IPS-20b (cell line): Measurements from ENCODE around the gene TRMT61A.

Experiments
- H3K27ac ChIP-seq: one replicate; pipeline ENCODE4 v1.5.1; 2013; ENCODE audit warnings: low read length
- H3K27me3 ChIP-seq: 2 replicates; pipeline ENCODE4 v1.6.1; 2013; ENCODE audit warnings: mild to moderate bottlenecking, low read length, inconsistent platforms; ENCODE audit not compliant: insufficient read depth
- H3K36me3 ChIP-seq: 2 replicates; pipeline ENCODE4 v1.6.1; 2013; ENCODE audit warnings: low read depth, mild to moderate bottlenecking, inconsistent platforms, low read length, moderate library complexity; ENCODE audit not compliant: insufficient read depth
- H3K4me1 ChIP-seq: 2 replicates; pipeline ENCODE4 v1.6.1; 2013; ENCODE audit warnings: mild to moderate bottlenecking, control low read depth, inconsistent platforms, low read length, moderate library complexity; ENCODE audit not compliant: insufficient read depth
- H3K4me3 ChIP-seq: 2 replicates; pipeline ENCODE4 v1.5.1; 2013; ENCODE audit warnings: mild to moderate bottlenecking, low read length, inconsistent platforms
- H3K9ac ChIP-seq: 2 replicates; pipeline ENCODE4 v1.6.1; 2013; ENCODE audit warnings: low read depth, mild to moderate bottlenecking, inconsistent platforms, low read length, moderate library complexity
- H3K9me3 ChIP-seq: 2 replicates; pipeline ENCODE4 v1.6.1; 2013; ENCODE audit warnings: mild to moderate bottlenecking, low read depth, low read length, inconsistent platforms; ENCODE audit not compliant: insufficient read depth

The TRMT61A gene

DNA sequence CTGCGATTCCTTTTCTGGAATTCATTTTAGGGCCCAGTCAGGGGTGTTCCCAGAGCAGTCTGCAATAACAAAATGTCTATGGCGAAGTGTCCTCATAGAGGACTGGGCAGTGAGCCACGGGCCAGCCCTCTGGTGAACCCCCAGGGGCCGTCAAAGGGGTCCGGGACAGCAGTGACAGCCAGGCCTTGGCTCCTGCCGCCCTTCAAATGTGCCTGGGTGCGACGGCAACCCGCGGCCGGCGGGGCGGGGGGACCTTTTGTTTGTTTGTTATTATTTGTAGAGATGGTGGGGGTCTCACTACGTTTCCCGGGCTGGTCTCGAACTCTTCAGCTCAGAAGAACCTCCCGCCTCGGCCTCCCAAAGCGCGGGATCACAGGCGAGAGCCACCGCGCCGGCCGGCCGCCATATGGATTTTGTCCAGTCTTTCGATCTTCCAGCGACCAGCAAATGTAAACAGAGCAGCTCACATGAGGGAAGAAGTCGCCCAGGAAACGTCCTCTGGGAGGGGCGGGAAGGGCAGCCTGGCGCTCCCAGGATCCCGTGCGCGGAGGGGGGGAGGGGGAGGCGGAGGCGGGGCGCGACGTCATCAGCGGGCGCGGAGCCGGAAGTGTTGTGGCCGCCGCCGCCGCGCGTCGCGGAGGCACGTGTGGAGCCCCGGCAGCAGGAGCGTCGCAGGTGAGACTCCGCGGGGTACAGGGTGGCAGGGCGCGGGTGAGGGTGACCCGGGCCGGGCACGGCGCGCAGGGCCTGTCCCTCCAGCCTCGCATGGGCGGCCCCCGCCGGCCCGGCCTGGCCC, at the start of gene TRMT61A:
TSS of gene TRMT61A (plus strand) at position 610 of the 796 bp plus-strand sequence. CDS start 783 bp downstream, outside the sequence.
- no peaks in the 10 kb centered on the region for H3K9me3 ChIP-seq
- peak within 1 kb of the TSS; percentile 87 for H3K9ac ChIP-seq
- peak within 1 kb of the TSS; percentile 18 for H3K27ac ChIP-seq
- H3K4me1 ChIP-seq, result peaks cover 4% of the 10 kb centered on the region; the same call in 1 of the 2 replicates
- peaks cover 18% of the 10 kb centered on the region for H3K27me3 ChIP-seq
- peaks cover 11% of the 10 kb centered on the region for H3K36me3 ChIP-seq
- H3K4me3 ChIP-seq, result peak within 1 kb of the TSS; percentile 96

DNA sequence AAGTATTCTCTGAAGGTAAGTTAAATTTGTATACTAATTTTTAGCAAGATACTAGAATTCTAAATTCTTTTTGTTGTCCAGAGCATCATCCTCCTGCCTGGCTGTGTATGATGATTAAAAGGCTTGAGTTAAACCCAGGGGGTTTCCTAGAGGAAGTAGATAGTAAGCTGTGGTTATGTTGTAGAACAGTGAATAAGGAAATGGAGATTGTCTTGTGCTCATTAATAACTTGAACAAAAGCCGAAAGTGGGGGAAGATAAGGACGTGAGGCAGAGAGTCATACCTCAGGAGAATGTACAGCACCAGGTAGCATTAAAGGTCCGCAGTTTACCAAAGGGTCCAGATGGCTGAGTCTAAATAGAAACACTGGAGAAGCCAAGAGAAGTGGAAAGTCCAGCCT, 48.4 kb upstream of the TRMT61A start:
- no peaks in the 10 kb centered on the region for H3K27me3 ChIP-seq
- H3K9me3 ChIP-seq, result no peaks in the 10 kb centered on the region
- no peak overlapping the region for H3K9ac ChIP-seq
- H3K4me3 ChIP-seq, result no peak overlapping the region
- H3K4me1 ChIP-seq, result no peaks in the 10 kb centered on the region
- no peak overlapping the region for H3K27ac ChIP-seq
- H3K36me3 ChIP-seq, result peaks cover 71% of the 10 kb centered on the region

DNA sequence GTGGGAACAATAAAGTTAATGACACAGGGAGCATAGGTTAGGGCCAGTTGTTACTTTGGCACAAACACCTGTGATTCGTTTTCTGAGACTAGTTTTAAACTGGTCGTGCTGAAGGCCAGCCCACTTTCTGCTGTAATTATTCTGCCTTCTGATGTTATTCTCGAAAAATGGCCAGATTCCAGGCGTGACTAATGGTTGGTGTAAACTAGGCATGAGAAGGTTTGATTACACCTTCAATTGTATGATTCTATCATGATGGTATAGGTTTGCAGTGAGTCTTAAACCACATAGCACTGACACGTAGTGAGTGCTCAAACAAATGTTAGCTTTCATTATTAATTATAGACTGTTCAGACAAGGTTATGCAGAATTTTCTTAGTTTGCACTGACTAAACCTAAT, 45.4 kb upstream of the TRMT61A start:
- Histone ChIP-seq H3K4me3 (no peak overlapping the region), H3K9me3 (no peaks in the 10 kb centered on the region), H3K9ac (no peak overlapping the region), H3K36me3 (peaks cover 56% of the 10 kb centered on the region), H3K27ac (no peak overlapping the region), H3K4me1 (no peaks in the 10 kb centered on the region), H3K27me3 (no peaks in the 10 kb centered on the region)

DNA sequence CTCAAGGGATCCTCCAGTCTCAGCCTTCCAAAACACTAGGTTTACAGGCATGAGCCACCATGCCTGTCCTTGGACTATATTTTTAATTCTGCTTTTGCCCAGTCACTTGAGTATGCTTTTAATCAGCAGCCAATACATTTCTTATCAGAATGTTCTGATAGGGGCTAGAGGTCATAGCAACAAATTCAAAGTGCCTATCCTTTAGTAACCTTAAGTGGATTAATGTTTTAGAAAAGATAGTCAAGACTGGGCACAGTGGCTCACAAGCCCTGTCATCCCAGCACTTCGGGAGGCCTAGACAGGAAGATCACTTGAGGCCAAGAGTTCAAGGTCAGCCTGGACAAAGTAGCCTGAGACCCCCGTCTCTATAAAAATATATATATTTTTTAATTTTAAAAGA, 43.5 kb upstream of the TRMT61A start:
- no peaks in the 10 kb centered on the region for H3K9me3 ChIP-seq
- no peak overlapping the region for H3K4me3 ChIP-seq
- no peaks in the 10 kb centered on the region for H3K4me1 ChIP-seq
- no peak overlapping the region for H3K27ac ChIP-seq
- H3K27me3 ChIP-seq, result no peaks in the 10 kb centered on the region
- H3K36me3 ChIP-seq, result peaks cover 56% of the 10 kb centered on the region
- H3K9ac ChIP-seq, result no peak overlapping the region

DNA sequence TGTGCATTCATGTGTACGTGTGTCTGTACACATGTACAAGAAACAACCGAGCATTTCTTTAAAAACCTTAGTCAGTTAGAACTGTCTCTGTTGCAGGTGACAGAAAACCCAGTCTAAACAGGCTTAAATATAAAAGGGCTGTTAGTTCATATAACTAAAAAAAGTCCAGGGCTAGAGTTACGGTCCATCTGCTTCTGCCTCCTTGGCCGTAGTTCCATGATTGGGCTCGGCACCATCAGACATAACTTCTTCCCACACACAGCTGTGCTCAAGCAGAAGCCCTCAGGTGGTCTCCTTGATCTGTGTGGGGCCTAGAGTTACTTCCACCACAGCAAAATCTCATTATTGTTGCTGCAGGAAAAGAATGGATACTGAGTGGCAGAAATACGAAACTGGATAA, 40.9 kb upstream of the TRMT61A start:
- no peak overlapping the region for H3K27ac ChIP-seq
- H3K9ac ChIP-seq, result no peak overlapping the region
- H3K36me3 ChIP-seq, result peaks cover 59% of the 10 kb centered on the region
- H3K4me1 ChIP-seq, result no peaks in the 10 kb centered on the region
- H3K27me3 ChIP-seq, result no peaks in the 10 kb centered on the region
- H3K4me3 ChIP-seq, result no peak overlapping the region
- H3K9me3 ChIP-seq, result no peaks in the 10 kb centered on the region

DNA sequence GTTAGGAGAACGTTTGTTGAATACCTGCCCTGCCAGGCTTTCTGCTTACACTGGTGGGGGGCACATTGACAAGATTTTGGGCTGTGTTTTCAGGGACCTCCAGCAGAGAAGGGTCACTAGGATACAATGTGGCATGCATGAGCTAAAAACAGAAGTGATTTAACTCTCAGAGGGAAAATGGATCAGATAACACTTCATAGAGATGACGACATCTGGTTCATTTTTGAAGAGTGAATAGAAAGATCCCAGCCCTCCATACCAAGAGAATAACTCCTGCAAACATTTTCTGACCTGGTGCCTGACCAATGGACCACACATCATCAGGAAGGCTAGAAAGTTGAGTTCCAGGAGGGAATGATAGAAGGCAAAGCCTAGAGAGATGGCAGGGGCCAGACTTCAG, 40.0 kb upstream of the TRMT61A start:
- Histone ChIP-seq H3K4me1 (no peaks in the 10 kb centered on the region), H3K27ac (no peak overlapping the region), H3K9me3 (no peaks in the 10 kb centered on the region), H3K27me3 (no peaks in the 10 kb centered on the region), H3K9ac (no peak overlapping the region), H3K36me3 (peaks cover 55% of the 10 kb centered on the region), H3K4me3 (no peak overlapping the region)

DNA sequence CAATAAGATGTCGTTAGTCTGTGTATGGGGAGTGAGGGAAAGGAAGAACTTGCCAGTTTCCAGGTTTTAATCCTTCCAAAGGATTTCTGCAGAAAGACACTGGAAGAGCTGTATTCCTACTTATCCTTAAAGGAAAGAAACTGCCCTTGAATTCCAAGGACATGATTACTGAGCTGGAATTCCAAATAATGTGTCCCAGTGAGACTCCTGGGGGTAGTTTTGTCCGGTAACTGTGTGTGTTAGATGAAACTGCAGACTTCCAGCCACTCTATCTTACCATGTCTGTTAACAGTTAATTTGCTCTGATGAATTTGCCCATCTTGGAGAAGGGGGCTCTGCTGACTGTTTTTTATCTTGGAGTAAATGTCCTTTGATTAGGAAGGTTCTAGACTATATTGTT, 39.4 kb upstream of the TRMT61A start:
- Histone ChIP-seq H3K4me3 (no peak overlapping the region), H3K36me3 (peaks cover 58% of the 10 kb centered on the region), H3K9ac (no peak overlapping the region), H3K4me1 (no peaks in the 10 kb centered on the region), H3K27ac (no peak overlapping the region), H3K27me3 (no peaks in the 10 kb centered on the region), H3K9me3 (no peaks in the 10 kb centered on the region)

DNA sequence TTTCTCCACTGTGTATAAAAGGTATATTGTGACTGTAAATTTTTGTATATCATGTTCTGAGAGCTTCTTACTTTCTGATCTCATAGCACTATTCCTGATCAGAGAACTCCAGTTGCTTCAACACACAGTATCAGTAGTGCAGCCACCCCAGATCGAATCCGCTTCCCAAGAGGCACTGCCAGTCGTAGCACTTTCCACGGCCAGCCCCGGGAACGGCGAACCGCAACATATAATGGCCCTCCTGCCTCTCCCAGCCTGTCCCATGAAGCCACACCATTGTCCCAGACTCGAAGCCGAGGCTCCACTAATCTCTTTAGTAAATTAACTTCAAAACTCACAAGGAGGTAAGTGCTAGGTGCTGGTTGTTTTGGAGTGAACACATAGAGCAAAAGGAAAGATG, 37.3 kb upstream of the TRMT61A start:
- H3K27ac ChIP-seq, result no peak overlapping the region
- H3K9me3 ChIP-seq, result no peaks in the 10 kb centered on the region
- H3K4me1 ChIP-seq, result no peaks in the 10 kb centered on the region
- no peaks in the 10 kb centered on the region for H3K27me3 ChIP-seq
- H3K9ac ChIP-seq, result no peak overlapping the region
- H3K36me3 ChIP-seq, result peaks cover 74% of the 10 kb centered on the region
- no peak overlapping the region for H3K4me3 ChIP-seq

DNA sequence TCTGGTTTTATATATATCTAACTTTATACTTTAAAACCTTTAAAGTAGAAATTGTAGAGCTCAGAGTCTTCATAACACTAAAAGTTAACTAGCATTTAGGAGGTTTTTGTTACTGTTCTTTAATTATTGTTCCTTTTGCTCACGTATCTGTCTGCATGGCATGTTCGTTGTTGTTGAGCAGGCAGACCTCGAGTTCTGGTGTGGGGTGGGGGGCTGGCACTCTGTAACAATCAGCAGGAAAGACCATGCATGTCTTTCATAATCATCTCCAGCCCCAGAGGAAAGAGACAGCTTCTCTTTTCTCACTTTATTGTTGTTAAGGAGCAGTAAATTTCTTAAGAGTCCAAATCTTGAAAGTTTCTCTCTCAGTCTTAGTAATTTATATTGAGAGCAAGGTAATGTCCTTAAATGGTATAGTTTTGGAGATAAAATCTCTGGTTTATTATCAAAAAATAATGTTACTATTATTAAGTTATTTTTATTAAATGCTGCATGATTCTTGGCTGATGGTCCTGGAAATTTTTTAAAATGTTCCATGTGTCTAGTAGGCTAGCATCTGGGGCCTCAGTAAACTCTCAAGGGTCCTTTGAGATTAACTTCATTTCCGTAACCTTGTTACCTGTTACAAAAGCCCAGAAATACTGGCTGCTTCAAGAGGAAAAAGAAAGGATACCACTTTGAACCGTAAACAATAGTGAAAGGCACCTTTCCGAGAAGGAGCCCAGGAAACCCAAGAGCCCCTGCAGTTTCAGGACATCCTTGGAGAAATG, 36.7 kb upstream of the TRMT61A start:
- Histone ChIP-seq H3K4me3 (no peak overlapping the region), H3K27ac (no peak overlapping the region), H3K9ac (no peak overlapping the region), H3K27me3 (no peaks in the 10 kb centered on the region), H3K36me3 (peaks cover 76% of the 10 kb centered on the region), H3K9me3 (no peaks in the 10 kb centered on the region), H3K4me1 (no peaks in the 10 kb centered on the region)

DNA sequence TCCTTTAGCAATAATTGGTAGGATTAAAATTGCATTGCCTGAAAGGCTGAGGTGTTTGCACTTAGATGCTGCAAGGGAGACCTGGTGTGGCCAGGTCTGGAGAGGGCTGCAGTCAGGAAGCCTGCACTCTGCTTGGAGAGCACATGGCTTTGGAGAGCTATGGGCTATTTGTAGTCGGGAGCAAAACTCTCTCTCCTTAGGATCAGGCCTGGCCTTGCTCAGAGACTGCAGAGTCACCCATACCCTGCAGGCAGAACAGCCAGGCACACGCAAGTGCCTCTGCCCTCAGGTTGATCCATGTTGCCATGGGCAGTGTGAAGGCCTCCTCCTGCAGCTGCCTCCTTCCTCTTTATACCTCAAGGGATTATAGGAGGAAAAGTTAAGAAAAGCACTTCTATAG, 33.1 kb upstream of the TRMT61A start:
- Histone ChIP-seq H3K4me1 (no peaks in the 10 kb centered on the region), H3K27me3 (no peaks in the 10 kb centered on the region), H3K36me3 (peaks cover 67% of the 10 kb centered on the region), H3K27ac (no peak overlapping the region), H3K9ac (no peak overlapping the region), H3K4me3 (no peak overlapping the region), H3K9me3 (no peaks in the 10 kb centered on the region)

DNA sequence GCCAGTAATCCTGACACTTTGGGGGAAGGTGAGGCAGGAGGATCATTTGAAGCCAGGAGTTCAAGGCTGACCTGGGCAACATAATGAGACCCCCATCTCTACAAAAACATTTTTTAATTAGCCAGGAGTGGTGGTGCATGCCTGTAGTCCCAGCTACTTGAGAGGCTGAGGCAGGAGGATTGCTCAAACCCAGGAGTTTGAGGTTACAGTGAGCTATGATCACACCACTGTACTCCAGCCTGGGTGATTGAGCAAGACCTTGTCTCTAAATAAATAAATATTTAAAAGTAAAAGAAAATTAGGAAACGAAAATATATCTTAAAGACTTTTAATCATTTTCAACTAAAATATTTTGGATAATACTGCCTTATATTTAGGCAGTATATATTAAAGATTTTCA, 32.2 kb upstream of the TRMT61A start:
- Histone ChIP-seq H3K36me3 (peaks cover 67% of the 10 kb centered on the region), H3K27me3 (no peaks in the 10 kb centered on the region), H3K9ac (no peak overlapping the region), H3K27ac (no peak overlapping the region), H3K4me1 (no peaks in the 10 kb centered on the region), H3K4me3 (no peak overlapping the region), H3K9me3 (no peaks in the 10 kb centered on the region)

DNA sequence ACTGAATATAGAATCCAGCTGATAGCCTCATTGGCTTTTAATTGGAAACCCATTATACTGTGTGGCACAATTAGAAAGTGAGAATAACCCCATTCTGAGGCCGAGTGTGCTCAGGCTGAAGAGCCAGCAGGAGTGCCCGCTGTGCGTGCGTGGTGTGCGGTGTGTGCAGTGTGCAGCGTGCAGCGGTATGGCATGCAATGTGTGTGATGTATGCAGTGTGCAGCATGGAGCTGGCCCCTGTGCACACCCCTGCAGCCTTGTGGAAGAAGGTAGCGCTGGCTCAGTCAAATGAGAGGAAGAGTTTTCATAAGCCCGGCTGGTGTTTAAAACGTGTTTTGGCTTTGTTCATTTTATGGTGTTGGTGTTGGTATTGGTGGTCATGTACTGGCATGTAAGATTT, 29.3 kb upstream of the TRMT61A start:
- Histone ChIP-seq H3K36me3 (peaks cover 72% of the 10 kb centered on the region), H3K4me1 (no peaks in the 10 kb centered on the region), H3K27me3 (no peaks in the 10 kb centered on the region), H3K9ac (no peak overlapping the region), H3K9me3 (no peaks in the 10 kb centered on the region), H3K27ac (no peak overlapping the region), H3K4me3 (no peak overlapping the region)
